ENCODE measurements around the gene PRG3. TPM values are rescaled to one million over a fixed set of nuclear protein-coding genes. Genes with fewer than 3 reads are reported as not detected.

Gene PRG3
- total and polyA plus RNA-seq, 2 of the 13 experiments (the other 11 are each of a cell fraction or from before 2014, with no cell fraction given), result not detected

DNA sequence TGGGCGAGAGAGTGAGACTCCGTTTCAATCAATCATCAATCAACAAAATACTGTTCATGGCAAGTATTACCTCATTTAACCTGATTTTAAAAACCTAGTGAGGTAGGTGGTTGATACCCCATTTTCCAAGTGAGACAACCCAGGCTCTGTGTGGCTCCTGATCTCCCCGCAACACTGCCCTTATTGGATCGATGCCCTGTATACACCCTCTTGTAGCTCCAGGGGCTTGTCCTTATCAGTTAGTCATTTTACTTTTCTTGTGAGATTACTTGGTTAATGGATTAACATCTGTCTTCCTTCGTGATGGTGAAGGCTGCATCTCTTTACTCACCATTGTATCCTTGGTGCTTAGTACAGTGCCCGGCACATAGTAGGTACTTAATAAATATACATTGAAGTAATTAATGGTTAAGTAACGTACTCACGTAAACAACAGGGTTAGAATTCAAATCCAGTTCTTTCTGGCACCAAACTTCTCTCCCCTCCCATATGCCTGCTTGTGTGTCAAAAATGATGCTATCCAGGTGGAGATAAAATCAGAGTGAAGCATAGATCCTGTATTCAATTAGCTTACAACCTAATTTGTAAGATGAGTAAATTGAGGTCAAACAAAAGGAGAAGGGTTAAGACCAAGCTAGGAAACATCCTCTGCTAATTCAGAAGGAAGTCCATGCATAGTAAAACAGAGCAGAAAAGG is 11.3 kb upstream of the PRG3 start (continued):
- TF ChIP-seq HOXA3 (CRISPR knock-in tag; IDR thresholded peaks at IDR 0.05) (no peak), ZNF772 (CRISPR knock-in tag; IDR thresholded peaks at IDR 0.05) (no peak), XRCC5 (optimal IDR thresholded peaks at IDR 0.05; ENCODE audit: low read length) (no peak)
- TF ChIP-seq, protein P1, sequence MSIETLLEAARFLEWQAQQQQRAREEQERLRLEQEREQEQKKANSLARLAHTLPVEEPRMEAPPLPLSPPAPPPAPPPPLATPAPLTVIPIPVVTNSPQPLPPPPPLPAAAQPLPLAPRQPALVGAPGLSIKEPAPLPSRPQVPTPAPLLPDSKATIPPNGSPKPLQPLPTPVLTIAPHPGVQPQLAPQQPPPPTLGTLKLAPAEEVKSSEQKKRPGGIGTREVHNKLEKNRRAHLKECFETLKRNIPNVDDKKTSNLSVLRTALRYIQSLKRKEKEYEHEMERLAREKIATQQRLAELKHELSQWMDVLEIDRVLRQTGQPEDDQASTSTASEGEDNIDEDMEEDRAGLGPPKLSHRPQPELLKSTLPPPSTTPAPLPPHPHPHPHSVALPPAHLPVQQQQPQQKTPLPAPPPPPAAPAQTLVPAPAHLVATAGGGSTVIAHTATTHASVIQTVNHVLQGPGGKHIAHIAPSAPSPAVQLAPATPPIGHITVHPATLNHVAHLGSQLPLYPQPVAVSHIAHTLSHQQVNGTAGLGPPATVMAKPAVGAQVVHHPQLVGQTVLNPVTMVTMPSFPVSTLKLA (IDR thresholded peaks at IDR 0.05), result no peak
- TF ChIP-seq, protein P2, sequence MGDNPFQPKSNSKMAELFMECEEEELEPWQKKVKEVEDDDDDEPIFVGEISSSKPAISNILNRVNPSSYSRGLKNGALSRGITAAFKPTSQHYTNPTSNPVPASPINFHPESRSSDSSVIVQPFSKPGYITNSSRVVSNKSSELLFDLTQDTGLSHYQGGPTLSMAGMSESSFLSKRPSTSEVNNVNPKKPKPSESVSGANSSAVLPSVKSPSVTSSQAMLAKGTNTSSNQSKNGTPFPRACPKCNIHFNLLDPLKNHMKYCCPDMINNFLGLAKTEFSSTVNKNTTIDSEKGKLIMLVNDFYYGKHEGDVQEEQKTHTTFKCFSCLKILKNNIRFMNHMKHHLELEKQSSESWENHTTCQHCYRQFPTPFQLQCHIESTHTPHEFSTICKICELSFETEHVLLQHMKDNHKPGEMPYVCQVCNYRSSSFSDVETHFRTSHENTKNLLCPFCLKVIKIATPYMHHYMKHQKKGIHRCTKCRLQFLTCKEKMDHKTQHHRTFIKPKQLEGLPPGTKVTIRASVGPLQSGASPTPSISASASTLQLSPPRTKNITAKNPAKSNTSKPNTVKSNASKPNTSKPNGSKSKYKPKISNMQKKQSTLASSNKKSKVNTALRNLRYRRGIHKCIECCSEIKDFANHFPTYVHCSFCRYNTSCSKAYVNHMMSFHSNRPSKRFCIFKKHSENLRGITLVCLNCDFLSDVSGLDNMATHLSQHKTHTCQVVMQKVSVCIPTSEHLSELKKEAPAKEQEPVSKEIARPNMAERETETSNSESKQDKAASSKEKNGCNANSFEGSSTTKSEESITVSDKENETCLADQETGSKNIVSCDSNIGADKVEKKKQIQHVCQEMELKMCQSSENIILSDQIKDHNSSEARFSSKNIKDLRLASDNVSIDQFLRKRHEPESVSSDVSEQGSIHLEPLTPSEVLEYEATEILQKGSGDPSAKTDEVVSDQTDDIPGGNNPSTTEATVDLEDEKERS (CRISPR knock-in tag; IDR thresholded peaks at IDR 0.05), result no peak
- TF ChIP-seq, protein P3, sequence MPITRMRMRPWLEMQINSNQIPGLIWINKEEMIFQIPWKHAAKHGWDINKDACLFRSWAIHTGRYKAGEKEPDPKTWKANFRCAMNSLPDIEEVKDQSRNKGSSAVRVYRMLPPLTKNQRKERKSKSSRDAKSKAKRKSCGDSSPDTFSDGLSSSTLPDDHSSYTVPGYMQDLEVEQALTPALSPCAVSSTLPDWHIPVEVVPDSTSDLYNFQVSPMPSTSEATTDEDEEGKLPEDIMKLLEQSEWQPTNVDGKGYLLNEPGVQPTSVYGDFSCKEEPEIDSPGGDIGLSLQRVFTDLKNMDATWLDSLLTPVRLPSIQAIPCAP (CRISPR knock-in tag; IDR thresholded peaks at IDR 0.05; ENCODE audit: low read depth), result no peak

DNA sequence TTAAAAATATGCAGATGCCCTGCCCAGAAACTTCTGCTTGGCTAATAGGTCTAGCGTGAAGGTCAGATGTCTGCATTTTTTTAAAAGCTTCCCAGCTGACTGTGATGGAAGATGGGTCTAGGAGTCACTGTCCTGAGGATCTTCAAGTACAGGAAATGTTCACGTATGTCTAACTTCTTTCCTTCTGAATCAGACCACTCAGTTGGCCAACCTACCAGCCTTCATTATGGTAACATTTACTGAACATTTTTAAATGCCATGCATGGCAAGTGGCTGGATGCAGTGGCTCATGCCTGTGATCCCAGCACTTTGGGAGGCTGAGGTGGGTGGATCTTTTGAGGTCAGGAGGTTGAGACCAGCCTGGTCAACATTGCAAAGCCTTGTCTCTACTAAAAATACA is 10.6 kb upstream of the PRG3 start:
- Histone ChIP-seq H3K27ac (ENCODE audit: extremely low read length, insufficient read depth, low read length) (no peak overlapping the region), H3K36me3 (replicated peaks in 1 of 2; ENCODE audit: control insufficient read depth in 1 of 2, insufficient read depth in 2 of 2, low read length in 2 of 2) (no peaks in the 10 kb centered on the region), H3K27me3 (ENCODE audit: control insufficient read depth in 1 of 2, insufficient read depth in 2 of 2, low read length in 2 of 2) (peaks cover 0 to 4% of the 10 kb centered on the region in 2 experiments; a peak in 3 of 5 replicates), H4K20me1 (ENCODE audit: insufficient read depth, low read length) (no peaks in the 10 kb centered on the region), H3K4me1 (ENCODE audit: insufficient read depth, low read length) (no peaks in the 10 kb centered on the region), H3K4me2 (ENCODE audit: low read depth, low read length) (no peak overlapping the region), H3K4me3 (replicated peaks in 1 of 3; ENCODE audit: insufficient read depth in 1 of 3, low read depth in 2 of 3, low read length in 3 of 3) (no peak overlapping the region), H3K9ac (ENCODE audit: insufficient read depth, low read depth, low read length) (no peak overlapping the region), H3K79me2 (ENCODE audit: insufficient read depth, low read length) (no peaks in the 10 kb centered on the region), H3K9me3 (ENCODE audit: low read length) (no peaks in the 10 kb centered on the region), H2AFZ (ENCODE audit: low read length) (no peak overlapping the region)
- intact Hi-C loops (cut with micrococcal nuclease; ENCODE audit: unreplicated experiment), result no loop called here
- ATAC-seq, result no peak
- TF ChIP-seq ZNF296 (CRISPR knock-in tag; conservative IDR thresholded peaks at IDR 0.05) (no peak), U2AF1 (optimal IDR thresholded peaks at IDR 0.05; ENCODE audit: low read depth, low read length) (no peak)
- POLR2A ChIA-PET, result no interaction called here
- CTCF ChIA-PET (ENCODE audit: low intra/inter-chr PET ratio, low total read pairs), result no interaction called here
- FAIRE-seq, result no peak
- DNase-seq (ENCODE audit: low spot score), result no peak
- in situ Hi-C loops (cut with HindIII; ENCODE audit: extremely low pct_ligation_motif_present, low pct_unique_long_range_greater_than_20kb), result no loop called here
- 0% methylated on average over 2 of the region's 2 CpGs for WGBS (ENCODE audit: low lambda C conversion rate)
- no TSS peak for BruUV-seq (replicated peaks)

Measured in HepG2 (cell line).